DMS114 treated with DMSO at 0.1 percent for 48 hours (cell line): ENCODE measurements around the gene APLNR.

ENCODE experiments used
- DNase-seq: peaks from one replicate; lab custom pipeline; 2025; ENCODE audit not compliant: unreplicated experiment; lab: John Stamatoyannopoulos, UW

The APLNR gene

DNA sequence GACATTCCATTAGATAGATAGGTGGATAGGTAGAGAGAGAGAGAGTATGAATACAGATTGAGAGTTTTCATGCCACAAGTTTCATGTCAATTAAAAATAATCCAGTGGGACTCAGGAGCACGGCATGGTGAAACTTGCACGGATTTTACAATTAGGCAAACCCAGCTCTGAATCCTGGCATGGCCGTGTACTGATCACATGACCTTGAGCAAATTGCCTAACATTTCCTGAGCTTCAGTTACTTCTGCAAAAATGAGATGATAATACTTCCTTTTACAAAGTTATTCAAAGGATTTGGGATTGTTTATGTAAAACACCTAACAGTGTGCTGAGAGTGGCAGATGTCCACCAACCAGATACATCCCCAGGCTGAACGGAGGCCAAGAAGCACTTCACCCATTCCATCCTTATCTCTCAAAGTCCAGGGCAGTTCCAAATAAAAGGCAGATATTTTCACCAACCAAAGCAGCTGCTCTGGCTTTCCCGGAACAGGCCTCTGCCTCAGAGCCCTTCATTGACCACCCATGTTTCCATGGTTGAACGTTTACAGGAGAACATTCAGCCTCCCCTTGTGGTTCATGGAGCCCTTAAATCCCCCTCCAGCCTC, 17.9 kb downstream of the APLNR start:
- DNase-seq, result no peak

GRCh38 chr11:57217053-57217452, 20.0 kb downstream of the APLNR start:
- DNase-seq, result no peak

DNA sequence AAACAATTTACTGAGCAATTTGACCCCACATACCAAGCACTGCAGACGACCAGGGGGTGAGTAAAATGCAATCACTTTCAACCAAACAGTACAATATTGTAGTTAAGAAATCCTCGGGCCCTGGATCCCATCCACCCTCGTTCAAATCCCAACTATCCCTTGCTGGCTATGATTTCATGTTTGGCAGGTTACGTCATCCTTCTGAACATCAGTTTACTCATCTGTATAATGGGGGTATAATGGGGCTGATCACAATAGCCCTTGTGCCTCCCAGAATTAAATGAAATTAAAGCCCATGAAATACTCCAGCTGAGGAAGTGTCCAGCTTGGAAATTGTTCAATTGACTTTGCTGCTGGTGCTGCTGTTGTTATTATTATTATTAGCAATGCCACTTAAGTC, 20.6 kb downstream of the APLNR start:
- DNase-seq, result no peak

GRCh38 chr11:57214494-57214893, 22.6 kb downstream of the APLNR start:
- DNase-seq, result no peak

- DNase-seq, result no peak
Measured at GRCh38 chr11:57214098-57214417, 23.0 kb downstream of the APLNR start.

DNA sequence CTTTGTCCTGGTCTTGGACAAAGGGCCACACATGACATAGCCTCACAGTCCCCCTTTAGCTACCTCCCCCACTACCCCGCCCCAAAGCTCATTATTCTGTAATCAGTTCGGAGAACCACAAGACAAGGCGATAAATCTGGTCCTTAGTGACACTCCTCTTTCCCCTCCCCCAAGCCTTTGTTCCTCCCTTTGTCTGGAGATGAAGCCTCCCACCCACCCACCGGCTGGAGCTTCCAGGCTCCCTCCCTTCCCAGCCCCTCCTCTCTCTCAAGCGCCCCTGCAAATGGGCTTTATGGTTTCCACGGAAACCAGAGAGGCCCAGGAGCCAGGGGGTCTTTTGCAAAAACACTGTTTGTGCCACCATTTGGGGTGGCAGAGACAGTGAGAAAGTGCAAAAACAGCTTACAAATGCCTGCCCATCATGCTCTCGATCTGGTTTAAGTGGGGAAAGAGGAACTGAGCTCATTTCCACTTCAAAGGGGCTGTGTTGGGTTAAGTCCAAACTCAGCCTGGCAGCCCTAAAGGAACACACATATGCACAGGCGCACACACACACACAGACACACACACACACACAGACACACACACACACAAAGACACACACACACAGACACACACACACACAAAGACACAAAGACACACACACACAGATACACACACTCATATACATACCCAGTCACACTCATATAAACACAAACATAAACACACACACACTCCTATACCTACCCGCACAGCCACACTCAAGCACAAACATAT, 23.5 kb downstream of the APLNR start:
- no peak for DNase-seq

DNA sequence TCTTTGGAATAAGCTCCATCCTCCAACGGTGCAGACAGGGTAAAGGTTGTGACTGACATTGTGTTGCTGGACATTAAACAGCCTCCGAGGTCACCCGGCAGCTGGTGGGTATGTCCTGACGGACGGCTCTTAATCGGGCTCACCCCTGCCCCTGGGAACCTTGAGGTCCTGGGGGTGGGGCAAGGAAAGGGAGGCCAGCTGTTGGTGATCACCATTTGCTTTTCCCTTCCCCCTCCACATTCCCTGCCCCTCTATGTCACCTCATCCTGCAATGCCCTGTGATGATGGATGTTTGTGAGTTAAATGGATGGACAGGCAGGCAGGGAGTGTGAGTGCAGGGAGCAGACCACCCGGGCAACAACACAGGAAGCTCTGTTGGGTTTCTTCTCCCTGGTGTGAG, 26.3 kb downstream of the APLNR start:
- DNase-seq, result no peak

- DNase-seq, result no peak
Measured at GRCh38 chr11:57207168-57207567, 29.9 kb downstream of the APLNR start.

DNA sequence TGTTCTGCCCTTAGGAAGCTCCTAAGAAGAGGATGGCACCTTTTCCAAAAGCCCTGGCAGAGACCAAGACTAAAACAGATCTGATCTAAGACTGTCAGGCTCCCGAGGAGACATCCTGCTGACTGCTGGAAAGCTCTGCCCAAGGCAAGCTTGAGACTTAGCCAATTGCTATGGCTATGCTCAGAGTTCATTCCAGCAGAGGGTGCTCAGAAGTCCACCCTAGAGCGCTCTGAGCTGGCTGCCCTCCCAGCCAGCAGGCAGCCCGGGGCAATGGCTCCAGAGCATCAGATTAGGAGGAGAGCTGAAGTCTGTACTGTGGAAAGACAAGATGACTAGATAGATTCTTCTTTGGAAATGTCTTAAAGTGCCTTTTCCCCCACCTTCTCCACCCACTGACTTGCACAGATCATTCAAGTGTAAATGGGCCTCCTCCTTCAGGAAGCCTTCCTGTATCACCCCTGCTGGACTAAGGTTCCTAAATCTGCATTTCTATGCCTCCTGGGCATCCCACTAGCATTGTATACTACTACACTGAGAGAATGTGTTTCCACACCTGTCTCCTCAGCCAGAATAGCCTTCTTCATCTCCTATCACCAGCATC, 31.9 kb downstream of the APLNR start:
- no peak for DNase-seq

- DNase-seq, result no peak
Measured at GRCh38 chr11:57203882-57204480, 33.1 kb downstream of the APLNR start.

DNA sequence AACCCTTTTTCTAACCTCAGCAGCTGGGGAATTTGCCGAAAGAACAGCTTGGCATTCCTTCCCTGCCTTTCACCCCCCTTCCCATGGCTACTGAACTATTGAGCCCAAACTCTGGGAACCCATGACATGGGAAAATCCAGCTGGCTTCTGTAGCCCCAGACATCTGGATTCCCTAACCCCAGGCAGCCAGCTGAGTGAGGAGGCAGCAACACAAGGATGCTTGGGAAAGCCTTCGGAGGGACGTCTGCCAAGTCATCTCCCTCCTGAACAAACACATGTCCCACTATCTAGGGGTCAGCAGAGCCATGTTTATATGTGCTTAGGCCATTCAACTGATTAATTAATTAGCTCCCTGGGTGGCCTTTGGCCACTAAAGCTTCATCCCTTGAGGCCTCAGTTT, 33.7 kb downstream of the APLNR start:
- DNase-seq, result no peak

DNA sequence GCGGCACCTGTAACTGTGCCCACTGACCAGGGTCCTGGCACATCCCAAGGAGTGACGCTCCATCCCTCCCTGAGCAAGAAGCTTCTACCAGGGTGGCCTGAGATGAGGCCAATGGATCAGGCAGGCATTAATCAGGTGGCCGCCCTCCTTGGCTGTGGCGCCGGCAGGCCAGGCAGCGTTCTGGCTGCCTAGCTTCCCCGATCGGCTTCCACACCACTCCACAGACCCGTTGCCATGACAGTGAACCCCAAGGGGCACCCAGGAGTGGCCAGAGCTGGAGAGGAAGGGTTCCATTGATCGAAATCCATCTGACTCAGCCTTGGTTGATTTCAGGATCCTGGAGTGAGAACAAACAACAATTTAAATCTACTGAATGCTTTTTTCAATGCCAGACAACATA, 34.8 kb downstream of the APLNR start:
- no peak for DNase-seq

GRCh38 chr11:57200917-57201316, 36.1 kb downstream of the APLNR start:
- DNase-seq, result no peak

- no peak for DNase-seq
Measured at GRCh38 chr11:57199330-57199729, 37.7 kb downstream of the APLNR start.

DNA sequence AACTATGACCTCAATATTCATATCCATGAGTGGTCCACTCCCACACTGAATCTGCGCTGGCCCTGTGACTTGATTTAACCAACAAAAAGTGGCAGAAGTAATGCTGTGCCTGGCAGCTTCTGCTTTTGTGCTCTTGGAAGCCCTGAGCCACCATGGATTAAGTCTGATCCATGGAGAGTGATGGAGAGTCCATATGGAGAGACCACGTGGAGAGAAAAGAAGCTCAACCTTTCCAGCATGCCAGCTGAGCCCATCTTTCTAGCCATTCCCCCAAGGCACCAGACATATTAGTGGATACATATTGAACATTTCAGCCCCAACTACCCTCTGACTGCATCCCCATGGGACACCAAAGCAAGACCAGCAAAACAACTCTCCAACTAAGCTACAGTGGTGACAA, 39.3 kb downstream of the APLNR start:
- DNase-seq, result no peak

GRCh38 chr11:57196596-57196995, 40.5 kb downstream of the APLNR start:
- DNase-seq, result no peak

DNA sequence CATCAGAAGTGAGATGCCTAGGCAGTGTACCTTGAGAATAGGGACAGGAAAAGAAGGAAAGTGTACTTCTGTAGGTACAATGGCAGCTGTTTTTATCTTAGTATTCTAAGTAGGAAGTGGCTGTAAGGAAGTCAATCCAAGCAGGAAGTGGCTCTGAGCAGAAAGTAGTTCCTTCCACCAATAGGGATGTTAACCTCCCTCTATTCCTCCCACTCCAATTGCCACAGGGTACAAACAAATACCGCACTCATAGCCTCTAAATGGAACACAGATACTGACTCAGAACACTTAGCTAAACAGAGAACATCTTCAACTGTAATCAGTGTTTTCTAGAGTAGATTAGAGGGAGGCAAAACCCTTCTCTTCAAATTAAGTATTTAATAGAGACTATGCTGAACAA, 44.7 kb downstream of the APLNR start:
- DNase-seq, result no peak

- no peak for DNase-seq
Measured at GRCh38 chr11:57191311-57192219, 45.5 kb downstream of the APLNR start.

DNA sequence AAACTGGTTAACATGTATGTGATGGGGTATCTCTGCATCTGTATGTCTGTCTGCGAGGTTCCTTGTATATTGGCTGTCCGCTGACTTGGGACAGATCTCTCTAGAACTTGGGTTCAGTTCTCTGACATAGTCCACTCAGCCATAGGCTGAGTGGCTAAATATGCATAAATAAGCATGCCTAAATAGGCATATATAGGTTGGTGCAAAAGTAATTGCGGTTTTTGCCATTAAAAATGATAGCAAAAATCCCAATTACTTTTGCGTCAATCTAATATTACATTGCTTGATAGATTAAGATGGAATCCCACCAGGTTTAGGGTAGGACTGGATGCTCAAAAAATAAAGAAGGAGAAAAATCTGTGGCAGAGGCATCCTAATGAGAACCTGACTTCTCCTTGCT, 46.5 kb downstream of the APLNR start:
- no peak for DNase-seq
